HepG2 (cell line): ENCODE data around the gene CES3. TPM values are rescaled to one million over a fixed set of nuclear protein-coding genes. Genes with fewer than 3 reads are reported as not detected.
A peak's percentile ranks its signal among the peaks of the same experiment; 100 is the strongest.

Source experiments
- ADNP ChIP-seq: sonication (generic); formaldehyde crosslinking; IDR thresholded peaks from 2 replicates; pipeline ENCODE4 v1.4.0; 2020; ENCODE audit warnings: missing genetic modification reagents
- ATAD3A ChIP-seq: sonication (generic); formaldehyde crosslinking; IDR thresholded peaks from 2 replicates; pipeline ENCODE4 v1.4.0; 2020; ENCODE audit warnings: missing genetic modification reagents
- HIVEP1 ChIP-seq: sonication (generic); formaldehyde crosslinking; IDR thresholded peaks from 2 replicates; pipeline ENCODE4 v1.4.0; 2020; ENCODE audit warnings: mild to moderate bottlenecking, missing genetic modification reagents
- MYPOP ChIP-seq: sonication (generic); formaldehyde crosslinking; IDR thresholded peaks from 2 replicates; pipeline ENCODE4 v1.8.1; 2023; ENCODE audit warnings: mild to moderate bottlenecking, moderate library complexity, missing genetic modification reagents
- POLR2AphosphoS2 ChIP-seq: IDR thresholded peaks from 2 replicates; pipeline ENCODE4 v1.6.1; 2011; ENCODE audit warnings: low read depth, low read length, improper control_type of control experiment
- RBFOX2 ChIP-seq: fragments of 200-400 bp; formaldehyde crosslinking; IDR thresholded peaks from 2 replicates; pipeline ENCODE4 v1.6.1; 2017; ENCODE audit warnings: low read depth, mild to moderate bottlenecking, low read length
- REL ChIP-seq: sonication (generic); formaldehyde crosslinking; conservative IDR thresholded peaks from 2 replicates; pipeline ENCODE4 v1.8.0; 2022; ENCODE audit warnings: mild to moderate bottlenecking, missing genetic modification reagents, moderate library complexity
- REXO4 ChIP-seq: sonication (generic); formaldehyde crosslinking; IDR thresholded peaks from 2 replicates; pipeline ENCODE4 v1.8.0; 2022; ENCODE audit warnings: missing genetic modification reagents, mild to moderate bottlenecking, borderline replicate concordance
- SMAD1 ChIP-seq: sonication (generic); formaldehyde crosslinking; IDR thresholded peaks from 2 replicates; pipeline ENCODE4 v1.4.0; 2020; ENCODE audit warnings: missing genetic modification reagents, low read depth, mild to moderate bottlenecking, borderline replicate concordance
- SYNCRIP ChIP-seq: fragments of 200-400 bp; formaldehyde crosslinking; IDR thresholded peaks from 2 replicates; pipeline ENCODE4 v1.6.1; 2018; ENCODE audit warnings: mild to moderate bottlenecking, low read depth, low read length; ENCODE audit not compliant: insufficient read depth
- TBX2 ChIP-seq: sonication (generic); formaldehyde crosslinking; IDR thresholded peaks from 2 replicates; pipeline ENCODE4 v1.5.0; 2020; ENCODE audit warnings: missing genetic modification reagents, mild to moderate bottlenecking, borderline replicate concordance
- TCF12 ChIP-seq, 2 experiments: fragments of 450-650 bp in 1 of 2; sonication (generic) in 1 of 2; formaldehyde crosslinking in 1 of 2; IDR thresholded peaks; 2 replicates each; pipeline versions ENCODE4 v1.6.1 to v1.8.0; 2017 to 2022; ENCODE audit warnings: antibody characterized with exemption in 1 of 2, mild to moderate bottlenecking in 1 of 2, missing genetic modification reagents in 1 of 2, moderate library complexity in 1 of 2
- ZFX ChIP-seq: sonication (generic); formaldehyde crosslinking; IDR thresholded peaks from 2 replicates; pipeline ENCODE4 v1.4.0; 2020; ENCODE audit warnings: mild to moderate bottlenecking, low read depth, missing genetic modification reagents, moderate library complexity
- ZNF256 ChIP-seq: sonication (generic); formaldehyde crosslinking; conservative IDR thresholded peaks from 2 replicates; pipeline ENCODE4 v1.4.0; 2020; ENCODE audit warnings: missing genetic modification reagents
- ZNF367 ChIP-seq: sonication (generic); formaldehyde crosslinking; IDR thresholded peaks from 2 replicates; pipeline ENCODE4 v1.4.0; 2020; ENCODE audit warnings: missing genetic modification reagents, borderline replicate concordance
- ZNF512B ChIP-seq: sonication (generic); formaldehyde crosslinking; IDR thresholded peaks from 2 replicates; pipeline ENCODE4 v1.5.1; 2020; ENCODE audit warnings: missing genetic modification reagents, mild to moderate bottlenecking, borderline replicate concordance
- ZNF557 ChIP-seq: sonication (generic); formaldehyde crosslinking; IDR thresholded peaks from 2 replicates; pipeline ENCODE4 v1.4.0; 2020; ENCODE audit warnings: missing genetic modification reagents
- ZNF598 ChIP-seq: sonication (generic); formaldehyde crosslinking; IDR thresholded peaks from 2 replicates; pipeline ENCODE4 v1.5.1; 2020; ENCODE audit warnings: mild to moderate bottlenecking, missing genetic modification reagents, borderline replicate concordance
- polyA plus RNA-seq, 8 experiments: library from polyadenylated mRNA; depleted of rRNA in 3 of 8; stranded (reverse) in 7 of 8; unstranded in 1 of 8; fragments of >200 nt; fragmentation: Illumina TruSeq in 4 of 8; extraction: Trizol in 4 of 8; gene quantifications; 2 replicates each; pipeline versions ENCODE4 v1.2.1 to v1.2.3, GENCODE V29; 2011 to 2016; ENCODE audit warnings: low read depth in 4 of 8, missing spikeins in 1 of 8, mixed read lengths in 1 of 8; ENCODE audit not compliant: insufficient read depth in 1 of 8
- total RNA-seq, 5 experiments: library from RNA; depleted of rRNA; stranded (reverse); fragments of >200 nt; fragmentation: Illumina TruSeq; extraction: Trizol; gene quantifications; 2 replicates each; pipeline ENCODE4 v1.2.3, GENCODE V29; 2016; ENCODE audit warnings: low read depth in 1 of 5
- TF ChIP-seq, protein P1 (sequence below): sonication (generic); formaldehyde crosslinking; IDR thresholded peaks from 2 replicates; pipeline ENCODE4 v1.5.1; 2020; ENCODE audit warnings: missing genetic modification reagents, mild to moderate bottlenecking, borderline replicate concordance
- TF ChIP-seq, protein P2 (sequence below): IDR thresholded peaks from 2 replicates; pipeline ENCODE4 v1.6.1; 2016; ENCODE audit warnings: missing biosample characterization, missing genetic modification reagents, low read depth

The CES3 gene
- total and polyA plus RNA-seq, 2 of the 13 experiments (the other 11 are each of a cell fraction or from before 2014, with no cell fraction given), result 6.6 to 17.4 TPM

GRCh38 chr16:66977341-66978113 lies 16.5 kb downstream of the CES3 start (continued):
- TF ChIP-seq ZNF512B (CRISPR knock-in tag) (peak; percentile 86; the same call in 1 of the 2 replicates), REXO4 (CRISPR knock-in tag) (no peak), ZNF557 (CRISPR knock-in tag) (no peak), RBFOX2 (no peak), ZNF256 (CRISPR knock-in tag) (no peak), MYPOP (CRISPR knock-in tag) (no peak), ATAD3A (no peak), HIVEP1 (0 out of 2 replicates have a peak, but pooled peaks have one; percentile 59), SMAD1 (0 out of 2 replicates have a peak, but pooled peaks have one; percentile 68), POLR2AphosphoS2 (no peak), ZNF598 (CRISPR knock-in tag) (peak; percentile 89; the same call in 1 of the 2 replicates), TBX2 (CRISPR knock-in tag) (peak; percentile 79), ZFX (CRISPR knock-in tag) (peak; percentile 67; the same call in 1 of the 2 replicates), ADNP (no peak), SYNCRIP (no peak), ZNF367 (CRISPR knock-in tag) (no peak), REL (CRISPR knock-in tag) (no peak), TCF12 (IDR thresholded peaks at IDR 0.05) (no peak), TCF12 (CRISPR knock-in tag; IDR thresholded peaks at IDR 0.05) (no peak)
- TF ChIP-seq, protein P1, sequence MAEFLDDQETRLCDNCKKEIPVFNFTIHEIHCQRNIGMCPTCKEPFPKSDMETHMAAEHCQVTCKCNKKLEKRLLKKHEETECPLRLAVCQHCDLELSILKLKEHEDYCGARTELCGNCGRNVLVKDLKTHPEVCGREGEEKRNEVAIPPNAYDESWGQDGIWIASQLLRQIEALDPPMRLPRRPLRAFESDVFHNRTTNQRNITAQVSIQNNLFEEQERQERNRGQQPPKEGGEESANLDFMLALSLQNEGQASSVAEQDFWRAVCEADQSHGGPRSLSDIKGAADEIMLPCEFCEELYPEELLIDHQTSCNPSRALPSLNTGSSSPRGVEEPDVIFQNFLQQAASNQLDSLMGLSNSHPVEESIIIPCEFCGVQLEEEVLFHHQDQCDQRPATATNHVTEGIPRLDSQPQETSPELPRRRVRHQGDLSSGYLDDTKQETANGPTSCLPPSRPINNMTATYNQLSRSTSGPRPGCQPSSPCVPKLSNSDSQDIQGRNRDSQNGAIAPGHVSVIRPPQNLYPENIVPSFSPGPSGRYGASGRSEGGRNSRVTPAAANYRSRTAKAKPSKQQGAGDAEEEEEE (CRISPR knock-in tag), result no peak; the same call in 1 of the 2 replicates
- TF ChIP-seq, protein P2, sequence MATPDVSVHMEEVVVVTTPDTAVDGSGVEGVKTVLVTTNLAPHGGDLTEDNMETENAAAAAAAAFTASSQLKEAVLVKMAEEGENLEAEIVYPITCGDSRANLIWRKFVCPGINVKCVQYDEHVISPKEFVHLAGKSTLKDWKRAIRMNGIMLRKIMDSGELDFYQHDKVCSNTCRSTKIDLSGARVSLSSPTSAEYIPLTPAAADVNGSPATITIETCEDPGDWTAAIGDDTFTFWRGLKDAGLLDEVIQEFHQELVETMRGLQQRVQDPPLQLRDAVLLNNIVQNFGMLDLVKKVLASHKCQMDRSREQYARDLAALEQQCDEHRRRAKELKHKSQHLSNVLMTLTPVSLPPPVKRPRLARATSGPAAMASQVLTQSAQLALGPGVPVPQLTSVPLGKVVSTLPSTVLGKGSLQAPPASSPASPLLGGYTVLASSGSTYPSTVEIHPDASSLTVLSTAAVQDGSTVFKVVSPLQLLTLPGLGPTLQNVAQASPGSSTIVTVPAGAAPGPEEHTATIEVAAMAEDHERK (CRISPR knock-in tag), result no peak; the same call in 1 of the 2 replicates
